HG03460 (cell line): Measurements from ENCODE around the gene CAMK1G.
A peak's percentile ranks its signal among the peaks of the same experiment; 100 is the strongest.

ENCODE experiments used
- ATAC-seq: cut with Tn5 transposase; IDR thresholded peaks from one replicate; pipeline ENCODE4 v1.9.1; 2021; ENCODE audit not compliant: unreplicated experiment

The CAMK1G gene

GRCh38 chr1:209597499-209597898 is 14.0 kb downstream of the CAMK1G start:
- ATAC-seq: no peak

- ATAC-seq: no peak
Measured at GRCh38 chr1:209598227-209598626, 14.7 kb downstream of the CAMK1G start.

GRCh38 chr1:209600541-209600940 is 17.0 kb downstream of the CAMK1G start:
- ATAC-seq: no peak

GRCh38 chr1:209601809-209602657 is 18.5 kb downstream of the CAMK1G start:
- ATAC-seq: no peak

GRCh38 chr1:209603877-209604276 is 20.4 kb downstream of the CAMK1G start:
- ATAC-seq: no peak

GRCh38 chr1:209607102-209607794 is 23.7 kb downstream of the CAMK1G start:
- ATAC-seq: peak; percentile 81

GRCh38 chr1:209607795-209608178 is 24.3 kb downstream of the CAMK1G start:
- ATAC-seq: peak; percentile 13

GRCh38 chr1:209609041-209609790 is 25.7 kb downstream of the CAMK1G start:
- no peak for ATAC-seq

- no peak for ATAC-seq
Measured at GRCh38 chr1:209609791-209610630, 26.5 kb downstream of the CAMK1G start.

GRCh38 chr1:209610631-209610905 is 27.1 kb downstream of the CAMK1G start:
- ATAC-seq: no peak

GRCh38 chr1:209611771-209612570 is 28.5 kb downstream of the CAMK1G start:
- peak; percentile 38 for ATAC-seq

GRCh38 chr1:209612646-209613399 is 29.3 kb downstream of the CAMK1G start:
- no peak for ATAC-seq

- ATAC-seq: no peak
Measured at GRCh38 chr1:209613400-209614150, 30.1 kb downstream of the CAMK1G start.

GRCh38 chr1:209614151-209614420 is 30.6 kb downstream of the CAMK1G start:
- no peak for ATAC-seq

GRCh38 chr1:209614906-209615305 is 31.4 kb downstream of the CAMK1G start:
- ATAC-seq: no peak

- no peak for ATAC-seq
Measured at GRCh38 chr1:209616366-209617046, 33.0 kb downstream of the CAMK1G start.

GRCh38 chr1:209617047-209617673 is 33.6 kb downstream of the CAMK1G start:
- ATAC-seq: no peak

GRCh38 chr1:209617755-209618154 is 34.2 kb downstream of the CAMK1G start:
- ATAC-seq: no peak
